Lower lobe of right lung (tissue), 2 donors: ENCODE data around the gene PLA2R1. TPM values are rescaled to one million over a fixed set of nuclear protein-coding genes. Genes with fewer than 3 reads are reported as not detected.

Experiments used
- ATAC-seq, 2 donors: fragments of 200-7000 bp; cut with Tn5 transposase; one replicate each; pipeline ENCODE4 v1.9.1; 2020 to 2022; ENCODE audit warnings: mild to moderate bottlenecking in 2 of 2, moderate library complexity in 2 of 2
- DNase-seq: peaks from one replicate; pipeline ENCODE4 v3.0.0-alpha.2; 2020
- H3K27ac ChIP-seq: fragments of 200-600 bp; one replicate; pipeline ENCODE4 v1.8.0; 2022
- H3K27me3 ChIP-seq: fragments of 200-600 bp; one replicate; pipeline ENCODE4 v1.8.0; 2022; ENCODE audit warnings: low read depth
- H3K36me3 ChIP-seq: fragments of 200-600 bp; one replicate; pipeline ENCODE4 v1.8.0; 2022; ENCODE audit warnings: mild to moderate bottlenecking
- H3K4me1 ChIP-seq: fragments of 200-600 bp; one replicate; pipeline ENCODE4 v1.8.0; 2022
- H3K4me3 ChIP-seq: fragments of 200-600 bp; one replicate; pipeline ENCODE4 v1.8.0; 2022; ENCODE audit warnings: mild to moderate bottlenecking
- H3K9me3 ChIP-seq: fragments of 200-600 bp; one replicate; pipeline ENCODE4 v1.8.0; 2022
- intact Hi-C: fragments of 100-400 bp; cut with DNase I; formaldehyde crosslinking; loops from one replicate; pipeline ENCODE4 v1.11.0; 2022
- total RNA-seq: library from RNA; stranded (reverse); fragmentation: NEBNext Ultra II Directional; extraction: Animal tissue kit (Norgen Biotek cat#: 25700); gene quantifications from one replicate; pipeline ENCODE4 v1.2.1, GENCODE V29; 2021
- TF ChIP-seq, protein P1 (sequence below): fragments of 200-600 bp; IDR thresholded peaks from one replicate; pipeline ENCODE4 v1.8.0; 2022; ENCODE audit warnings: antibody characterized with exemption, mild to moderate bottlenecking
- donor health status: DM: no; HTN: yes; CAD: no; lungs with severe emphysema.

Gene PLA2R1
- total RNA-seq, 1 donor from 2014 or later, result 5.6 TPM

DNA sequence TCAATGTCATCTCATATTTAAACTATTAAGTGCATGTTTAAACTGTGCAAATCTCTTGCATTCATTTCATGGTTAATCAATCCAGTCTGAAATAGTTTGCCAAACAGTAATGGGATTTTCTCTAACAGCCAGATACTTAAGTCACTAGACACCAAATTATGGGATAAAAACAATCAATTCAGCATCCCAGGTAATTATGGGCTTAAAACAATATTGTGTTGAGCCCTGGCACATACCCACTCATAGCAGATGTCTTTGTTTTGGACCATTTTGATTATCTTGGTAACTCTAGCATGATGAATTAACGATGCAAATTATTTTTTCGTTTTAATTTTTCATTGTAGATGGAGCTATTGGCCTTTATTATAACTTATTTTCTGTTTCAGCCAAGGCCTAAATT, 145.9 kb downstream of the PLA2R1 start:
- Histone ChIP-seq H3K9me3 (no peaks in the 10 kb centered on the region), H3K4me1 (no peaks in the 10 kb centered on the region), H3K27ac (no peak overlapping the region), H3K27me3 (no peaks in the 10 kb centered on the region), H3K4me3 (no peak overlapping the region), H3K36me3 (no peaks in the 10 kb centered on the region)
- intact Hi-C loops, result no loop called here
- DNase-seq (no peak), ATAC-seq (no peak)
- TF ChIP-seq, protein P1, sequence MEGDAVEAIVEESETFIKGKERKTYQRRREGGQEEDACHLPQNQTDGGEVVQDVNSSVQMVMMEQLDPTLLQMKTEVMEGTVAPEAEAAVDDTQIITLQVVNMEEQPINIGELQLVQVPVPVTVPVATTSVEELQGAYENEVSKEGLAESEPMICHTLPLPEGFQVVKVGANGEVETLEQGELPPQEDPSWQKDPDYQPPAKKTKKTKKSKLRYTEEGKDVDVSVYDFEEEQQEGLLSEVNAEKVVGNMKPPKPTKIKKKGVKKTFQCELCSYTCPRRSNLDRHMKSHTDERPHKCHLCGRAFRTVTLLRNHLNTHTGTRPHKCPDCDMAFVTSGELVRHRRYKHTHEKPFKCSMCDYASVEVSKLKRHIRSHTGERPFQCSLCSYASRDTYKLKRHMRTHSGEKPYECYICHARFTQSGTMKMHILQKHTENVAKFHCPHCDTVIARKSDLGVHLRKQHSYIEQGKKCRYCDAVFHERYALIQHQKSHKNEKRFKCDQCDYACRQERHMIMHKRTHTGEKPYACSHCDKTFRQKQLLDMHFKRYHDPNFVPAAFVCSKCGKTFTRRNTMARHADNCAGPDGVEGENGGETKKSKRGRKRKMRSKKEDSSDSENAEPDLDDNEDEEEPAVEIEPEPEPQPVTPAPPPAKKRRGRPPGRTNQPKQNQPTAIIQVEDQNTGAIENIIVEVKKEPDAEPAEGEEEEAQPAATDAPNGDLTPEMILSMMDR, result no peak

DNA sequence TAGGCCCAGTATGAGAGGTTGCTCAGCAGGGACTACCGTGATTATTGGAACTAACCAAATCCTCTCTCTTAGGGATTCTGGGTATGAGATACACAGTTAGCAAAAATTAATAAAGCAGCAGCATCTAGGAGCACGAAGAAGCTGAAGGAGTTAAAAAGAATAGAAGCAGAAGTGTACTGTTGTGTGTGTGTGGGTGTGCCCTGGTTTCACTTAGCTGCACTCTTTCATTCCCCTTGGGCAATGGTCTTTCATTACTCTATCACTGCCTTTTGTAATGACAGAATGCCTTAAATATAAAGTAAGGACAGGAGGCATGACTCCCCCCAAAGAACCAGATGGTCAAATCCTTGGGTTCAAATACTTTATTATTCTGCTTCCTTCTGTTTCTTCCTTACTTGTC, 148.5 kb downstream of the PLA2R1 start:
- Histone ChIP-seq H3K36me3 (no peaks in the 10 kb centered on the region), H3K4me3 (no peak overlapping the region), H3K27me3 (no peaks in the 10 kb centered on the region), H3K9me3 (no peaks in the 10 kb centered on the region), H3K4me1 (no peaks in the 10 kb centered on the region), H3K27ac (no peak overlapping the region)
- TF ChIP-seq, protein P1, result no peak
- ATAC-seq, result no peak
- DNase-seq, result no peak
- intact Hi-C loops, result no loop called here

DNA sequence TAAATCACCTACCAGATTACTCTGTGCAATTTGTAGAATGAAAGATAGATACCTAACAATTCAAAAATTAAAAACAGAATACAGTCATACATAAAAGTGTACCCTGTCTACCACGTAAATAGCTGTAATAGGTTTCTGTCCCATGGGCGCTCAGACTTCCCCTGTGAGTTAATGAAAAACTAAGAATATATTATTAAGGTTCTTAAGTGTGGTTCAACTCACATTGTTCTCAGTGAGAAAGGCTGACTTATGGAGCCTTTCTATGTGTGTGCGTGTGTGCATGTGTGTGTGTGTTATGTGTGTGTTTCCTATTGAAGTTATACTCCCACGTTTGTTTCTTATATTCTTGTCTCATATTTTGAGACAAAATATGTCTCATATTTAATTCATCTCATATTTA, 149.8 kb downstream of the PLA2R1 start:
- intact Hi-C loops, result no loop called here
- no peak overlapping the region for H3K4me3 ChIP-seq

DNA sequence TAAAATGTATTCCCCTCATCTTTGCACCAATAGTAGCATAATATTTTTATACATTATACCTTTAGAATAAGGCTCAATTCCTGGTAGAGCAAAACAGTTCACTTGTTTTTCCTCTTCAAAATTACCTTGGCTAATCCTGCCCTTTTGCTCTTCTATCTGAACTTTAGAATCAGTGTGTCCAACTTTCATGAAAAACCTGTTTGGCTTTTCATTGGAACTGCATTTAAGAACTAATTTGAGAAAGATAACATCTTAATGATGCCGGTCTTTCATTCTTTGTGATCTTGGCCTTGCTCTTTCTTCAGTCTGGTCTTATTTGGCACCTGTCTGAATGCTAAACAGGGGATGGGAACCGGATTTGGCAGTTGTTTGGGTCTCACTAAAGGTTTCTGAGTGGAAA, 151.5 kb downstream of the PLA2R1 start:
- ATAC-seq, result no peak
- Histone ChIP-seq H3K27me3 (no peaks in the 10 kb centered on the region), H3K9me3 (no peaks in the 10 kb centered on the region), H3K36me3 (no peaks in the 10 kb centered on the region), H3K4me1 (no peaks in the 10 kb centered on the region), H3K27ac (no peak overlapping the region), H3K4me3 (no peak overlapping the region)
- no peak for DNase-seq
- intact Hi-C loops, result no loop called here
- TF ChIP-seq, protein P1, result no peak

More for the DNA sequence above, 149.8 kb downstream of the PLA2R1 start:
- Histone ChIP-seq H3K4me1 (no peaks in the 10 kb centered on the region), H3K9me3 (no peaks in the 10 kb centered on the region), H3K27ac (no peak overlapping the region), H3K27me3 (no peaks in the 10 kb centered on the region), H3K36me3 (no peaks in the 10 kb centered on the region)
- TF ChIP-seq, protein P1, result no peak
- ATAC-seq, result no peak
- DNase-seq, result no peak

DNA sequence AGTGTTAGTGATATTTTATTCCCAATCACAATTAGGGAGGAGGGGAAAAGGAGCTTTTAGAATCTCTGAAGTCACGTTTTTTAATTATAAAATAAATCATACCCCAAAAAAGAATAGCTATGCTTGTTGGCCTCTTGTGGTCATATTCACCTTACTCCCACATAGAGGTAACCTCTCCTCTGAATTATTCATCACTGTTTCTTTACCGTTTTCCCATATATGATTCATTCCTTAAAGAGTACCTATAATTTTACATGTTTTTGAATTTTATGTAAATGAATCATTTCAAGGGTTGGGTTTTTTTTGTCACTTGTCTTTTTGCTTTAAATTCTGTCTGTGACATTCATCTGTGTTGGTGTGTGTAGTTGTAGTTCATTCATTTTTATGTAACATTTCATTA, 153.8 kb downstream of the PLA2R1 start:
- no peak for DNase-seq
- H3K36me3 ChIP-seq, result no peaks in the 10 kb centered on the region
- no peak for ATAC-seq
- H3K27me3 ChIP-seq, result no peaks in the 10 kb centered on the region
- H3K4me1 ChIP-seq, result peaks cover 8% of the 10 kb centered on the region
- H3K9me3 ChIP-seq, result no peaks in the 10 kb centered on the region
- H3K4me3 ChIP-seq, result no peak overlapping the region
- intact Hi-C loops, result no loop called here
- TF ChIP-seq, protein P1, result no peak
- H3K27ac ChIP-seq, result no peak overlapping the region

DNA sequence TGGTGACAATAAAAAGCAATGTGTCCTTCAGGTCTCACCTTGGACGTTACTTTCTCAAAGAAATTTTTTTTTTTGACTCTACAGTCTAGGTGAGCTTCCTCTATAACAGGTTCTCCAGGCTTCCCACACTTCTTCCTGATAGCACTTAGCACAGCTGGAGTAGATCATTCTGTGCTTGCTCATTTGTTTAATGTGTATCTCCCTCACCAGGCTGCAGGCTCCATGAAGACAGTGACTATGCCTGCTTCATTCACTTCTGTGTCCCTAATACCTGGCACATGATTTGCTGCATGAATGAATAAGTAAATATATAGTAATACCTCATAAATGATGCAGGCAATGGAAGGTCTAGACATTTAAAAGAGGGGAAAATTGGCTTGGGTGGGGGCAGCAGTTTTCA, 154.5 kb downstream of the PLA2R1 start:
- H3K36me3 ChIP-seq, result no peaks in the 10 kb centered on the region
- DNase-seq (no peak), ATAC-seq (no peak)
- TF ChIP-seq, protein P1, result no peak
- no peak overlapping the region for H3K4me3 ChIP-seq
- intact Hi-C loops, result no loop called here
- H3K9me3 ChIP-seq, result no peaks in the 10 kb centered on the region
- peaks cover 11% of the 10 kb centered on the region for H3K4me1 ChIP-seq
- H3K27ac ChIP-seq, result no peak overlapping the region
- H3K27me3 ChIP-seq, result no peaks in the 10 kb centered on the region
